ENCODE data around the gene THAP9.
"Not testable (repeated sequence)": the region's sequence is repeated elsewhere in the genome, so short reads cannot be mapped to it uniquely, and the experiment has no call there.

The THAP9 gene, protein sequence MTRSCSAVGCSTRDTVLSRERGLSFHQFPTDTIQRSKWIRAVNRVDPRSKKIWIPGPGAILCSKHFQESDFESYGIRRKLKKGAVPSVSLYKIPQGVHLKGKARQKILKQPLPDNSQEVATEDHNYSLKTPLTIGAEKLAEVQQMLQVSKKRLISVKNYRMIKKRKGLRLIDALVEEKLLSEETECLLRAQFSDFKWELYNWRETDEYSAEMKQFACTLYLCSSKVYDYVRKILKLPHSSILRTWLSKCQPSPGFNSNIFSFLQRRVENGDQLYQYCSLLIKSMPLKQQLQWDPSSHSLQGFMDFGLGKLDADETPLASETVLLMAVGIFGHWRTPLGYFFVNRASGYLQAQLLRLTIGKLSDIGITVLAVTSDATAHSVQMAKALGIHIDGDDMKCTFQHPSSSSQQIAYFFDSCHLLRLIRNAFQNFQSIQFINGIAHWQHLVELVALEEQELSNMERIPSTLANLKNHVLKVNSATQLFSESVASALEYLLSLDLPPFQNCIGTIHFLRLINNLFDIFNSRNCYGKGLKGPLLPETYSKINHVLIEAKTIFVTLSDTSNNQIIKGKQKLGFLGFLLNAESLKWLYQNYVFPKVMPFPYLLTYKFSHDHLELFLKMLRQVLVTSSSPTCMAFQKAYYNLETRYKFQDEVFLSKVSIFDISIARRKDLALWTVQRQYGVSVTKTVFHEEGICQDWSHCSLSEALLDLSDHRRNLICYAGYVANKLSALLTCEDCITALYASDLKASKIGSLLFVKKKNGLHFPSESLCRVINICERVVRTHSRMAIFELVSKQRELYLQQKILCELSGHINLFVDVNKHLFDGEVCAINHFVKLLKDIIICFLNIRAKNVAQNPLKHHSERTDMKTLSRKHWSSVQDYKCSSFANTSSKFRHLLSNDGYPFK
- total RNA-seq: 3.3 to 7.9 reads per million in 2 experiments

DNA sequence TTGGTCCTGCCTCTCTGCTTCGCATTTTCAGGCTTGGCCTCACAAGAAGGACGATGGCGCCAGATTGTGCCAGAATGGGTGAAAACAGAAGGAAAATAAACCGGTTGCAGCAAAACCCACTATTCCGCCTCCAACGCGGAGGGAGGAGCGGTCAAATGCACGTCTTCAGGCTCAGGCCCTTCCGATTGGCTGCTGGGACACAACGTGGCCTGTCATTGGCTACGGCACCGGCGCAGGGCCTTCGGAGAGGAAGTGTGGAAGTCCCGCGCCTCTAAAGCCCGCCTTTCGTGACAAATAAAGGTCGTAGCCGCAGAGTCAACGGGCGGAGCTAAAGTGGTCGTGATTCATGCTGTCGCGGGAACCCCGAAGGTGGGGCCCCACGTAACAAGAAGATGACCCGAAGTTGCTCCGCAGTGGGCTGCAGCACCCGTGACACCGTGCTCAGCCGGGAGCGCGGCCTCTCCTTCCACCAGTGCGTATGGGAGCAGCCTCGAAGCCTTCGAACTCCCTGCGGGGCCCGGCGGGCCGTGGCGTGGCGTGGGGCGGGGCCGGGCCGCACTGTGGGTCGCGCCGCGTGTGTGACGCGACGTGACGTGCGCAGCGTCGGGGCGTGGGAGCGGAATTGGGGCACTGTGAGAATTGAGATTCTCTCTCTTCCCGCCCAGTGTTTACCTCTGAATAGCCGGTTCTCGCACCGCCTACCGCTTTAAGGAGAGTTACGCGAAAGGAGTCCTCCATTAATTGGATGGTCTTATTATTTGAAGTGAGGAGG lies at the start of gene THAP9:
TSS of gene THAP9 (plus strand) at position 325 of the 772 bp plus-strand sequence. CDS start at position 393, 68 bp downstream.
- peak; percentile 98 for DNase-seq (ENCODE audit: low read depth)

- DNase-seq (ENCODE audit: low read depth): no peak
These were observed 49.2 kb upstream of the THAP9 start for GRCh38 chr4:82851318-82851717.

DNA sequence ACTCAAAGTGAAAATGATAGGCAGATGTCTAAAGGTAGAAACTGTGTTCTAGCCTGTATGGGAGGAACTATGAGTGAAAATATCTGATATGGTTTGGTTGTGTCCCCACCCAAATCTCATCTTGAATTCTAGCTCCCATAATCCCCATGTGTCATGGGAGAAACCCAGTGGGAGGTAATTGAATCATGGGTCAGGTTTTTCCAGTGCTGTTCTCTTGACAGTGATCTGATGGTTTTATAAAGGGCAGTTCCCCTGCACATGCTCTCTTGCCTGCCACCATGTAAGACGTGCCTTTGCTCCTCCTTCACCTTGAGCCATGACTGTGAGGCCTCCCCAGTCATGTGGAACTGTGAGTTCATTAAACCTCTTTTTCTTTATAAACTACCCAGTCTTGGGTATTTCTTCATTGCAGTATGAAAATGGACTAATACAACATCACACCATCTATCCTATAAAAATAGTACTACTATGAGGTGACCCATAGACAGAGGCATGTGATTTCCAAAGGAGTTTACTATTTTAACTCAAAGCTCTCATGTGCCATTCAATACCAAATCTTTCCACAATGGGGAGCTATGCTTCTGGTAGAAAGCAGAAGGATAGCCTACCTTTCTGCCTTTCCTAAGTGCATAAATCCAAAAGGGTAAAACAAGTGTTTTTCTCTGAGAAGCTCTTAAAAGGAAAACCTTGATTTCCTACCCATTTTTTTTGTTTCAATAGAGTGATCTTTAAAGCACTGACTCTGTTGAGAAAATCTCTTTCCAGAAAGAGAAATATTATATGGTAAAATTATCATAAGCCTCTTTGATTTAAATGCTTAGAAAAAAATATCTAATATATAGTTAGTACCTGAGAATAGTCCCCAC lies 48.4 kb upstream of the THAP9 start:
- no peak for DNase-seq (ENCODE audit: low read depth)

DNA sequence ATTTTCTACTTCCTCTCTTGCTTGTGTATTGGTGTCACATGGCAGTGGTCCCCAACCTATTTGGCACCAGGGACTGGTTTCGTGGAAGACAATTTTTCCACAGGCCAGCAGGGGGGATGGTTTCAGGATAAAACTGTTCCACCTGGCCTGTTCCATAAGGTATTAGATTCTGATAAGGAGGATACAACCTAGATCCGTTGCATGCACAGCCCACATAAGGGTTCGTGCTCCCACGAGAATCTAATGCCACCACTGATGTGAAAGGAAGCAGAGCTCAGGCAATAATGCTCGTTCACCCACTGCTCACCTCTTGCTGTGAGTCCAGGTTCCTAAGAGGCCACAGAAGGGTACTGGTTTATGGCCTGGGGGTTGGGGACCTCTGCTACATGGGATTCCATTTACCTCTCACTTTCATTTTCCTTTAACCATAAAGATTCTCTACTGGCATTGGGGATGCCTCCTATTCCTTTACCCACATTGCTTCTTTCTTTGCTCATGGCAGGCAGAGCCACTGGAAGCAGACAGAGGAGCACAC lies 47.7 kb upstream of the THAP9 start:
- no peak for DNase-seq (ENCODE audit: low read depth)

DNA sequence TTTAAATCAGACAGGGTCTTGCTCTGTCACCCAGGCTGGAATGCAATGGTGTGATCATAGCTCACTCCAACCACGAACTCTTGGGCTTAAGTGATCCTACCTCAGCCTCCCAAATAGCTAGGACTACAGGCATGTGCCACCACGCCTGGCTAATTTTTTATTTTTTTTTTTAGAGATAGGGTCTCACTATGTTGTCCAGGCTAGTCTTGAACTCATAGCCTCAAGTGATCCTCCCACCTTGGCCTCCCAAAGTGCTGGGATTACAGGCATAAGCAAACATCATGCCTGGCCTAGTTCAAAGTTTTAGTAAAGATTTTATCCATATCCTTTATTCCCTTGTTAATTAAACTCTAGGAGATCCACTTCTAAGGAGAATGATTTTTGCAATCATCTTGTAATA lies 40.0 kb upstream of the THAP9 start:
- not testable (repeated sequence) for DNase-seq (ENCODE audit: low read depth)

DNA sequence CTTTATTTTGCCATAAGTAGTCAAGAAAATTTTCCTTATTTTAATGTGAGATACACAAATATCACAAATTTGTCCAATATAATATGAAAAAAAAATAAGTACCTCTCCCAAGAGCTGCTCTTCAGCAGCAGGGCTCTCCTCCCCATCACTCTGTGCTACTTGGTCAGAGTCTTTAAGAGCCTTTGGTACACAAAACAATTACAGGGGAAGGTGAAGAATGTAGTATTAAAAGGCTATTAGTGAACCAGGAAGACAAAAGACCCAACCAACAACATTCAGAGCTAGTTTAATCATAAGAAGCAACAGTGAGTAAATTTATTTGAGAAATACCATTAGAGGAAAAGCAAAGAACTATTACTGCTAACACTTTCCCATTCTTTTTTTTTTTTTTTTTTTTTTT lies 39.0 kb upstream of the THAP9 start:
- no peak for DNase-seq (ENCODE audit: low read depth)

DNA sequence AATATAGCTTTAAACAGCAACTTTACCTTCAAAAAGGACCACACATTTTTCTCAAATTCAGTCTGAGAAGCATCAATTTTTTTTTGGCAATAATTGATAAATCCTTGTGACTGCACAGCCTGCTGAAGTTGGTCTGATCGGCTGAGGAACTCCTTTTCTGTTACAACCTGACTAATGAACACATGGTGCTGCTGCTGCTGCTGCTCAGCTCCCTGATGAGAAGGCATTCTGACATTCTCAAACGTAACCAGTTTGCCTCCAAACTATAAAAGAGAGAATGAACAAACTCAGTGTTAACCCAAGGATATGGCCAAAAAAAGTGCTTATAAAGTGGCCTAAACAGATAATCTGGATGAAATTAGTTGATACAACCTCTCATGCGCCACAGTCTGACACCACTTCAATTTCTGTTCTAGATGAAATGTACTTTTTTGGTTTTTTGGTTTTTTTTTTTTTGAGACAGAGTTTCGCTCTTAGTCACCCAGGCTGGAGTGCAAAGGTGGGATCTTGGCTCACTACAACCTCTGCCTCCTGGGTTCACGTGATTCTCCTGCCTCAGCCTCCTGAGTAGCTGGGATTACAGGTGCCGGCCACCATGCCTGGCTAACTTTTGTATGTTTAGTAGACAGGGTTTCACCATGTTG lies 36.1 kb upstream of the THAP9 start:
- no peak for DNase-seq (ENCODE audit: low read depth)

GRCh38 chr4:82865592-82865991 lies 34.9 kb upstream of the THAP9 start:
- DNase-seq (ENCODE audit: low read depth): no peak

GRCh38 chr4:82866033-82866432 lies 34.5 kb upstream of the THAP9 start:
- not testable (repeated sequence) for DNase-seq (ENCODE audit: low read depth)

DNA sequence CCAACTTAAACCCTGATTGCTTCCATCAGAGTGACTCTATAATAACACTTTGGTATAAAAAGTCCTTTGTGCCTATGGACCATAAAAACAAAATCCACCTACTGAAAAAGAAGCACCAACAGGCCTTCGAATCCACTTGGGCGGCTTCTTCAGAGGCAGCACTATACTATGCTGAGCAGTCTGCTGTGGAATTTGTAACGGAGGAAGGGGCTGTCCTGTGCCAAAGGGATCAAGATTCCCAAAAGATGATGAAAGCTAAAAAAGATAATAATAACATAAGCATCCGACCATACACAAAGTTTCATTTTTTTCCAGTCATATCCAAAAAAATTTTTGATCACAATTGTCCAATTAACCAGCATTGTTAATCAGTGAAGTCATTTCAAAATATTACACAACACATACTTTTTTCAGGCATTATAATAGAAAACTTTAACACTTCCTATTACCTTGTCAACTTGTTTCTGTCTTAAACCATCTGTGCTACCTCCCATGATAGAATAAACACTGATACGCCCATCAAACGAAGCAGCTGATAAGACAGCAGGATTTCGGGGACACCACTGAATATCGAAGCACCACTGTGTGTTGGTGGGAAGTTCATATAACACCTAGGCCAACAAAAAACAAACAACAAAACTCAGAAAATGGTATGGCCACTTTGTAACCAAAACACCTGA lies 33.7 kb upstream of the THAP9 start:
- no peak for DNase-seq (ENCODE audit: low read depth)

- no peak for DNase-seq (ENCODE audit: low read depth)
These were observed 32.0 kb upstream of the THAP9 start for GRCh38 chr4:82868572-82868971.

DNA sequence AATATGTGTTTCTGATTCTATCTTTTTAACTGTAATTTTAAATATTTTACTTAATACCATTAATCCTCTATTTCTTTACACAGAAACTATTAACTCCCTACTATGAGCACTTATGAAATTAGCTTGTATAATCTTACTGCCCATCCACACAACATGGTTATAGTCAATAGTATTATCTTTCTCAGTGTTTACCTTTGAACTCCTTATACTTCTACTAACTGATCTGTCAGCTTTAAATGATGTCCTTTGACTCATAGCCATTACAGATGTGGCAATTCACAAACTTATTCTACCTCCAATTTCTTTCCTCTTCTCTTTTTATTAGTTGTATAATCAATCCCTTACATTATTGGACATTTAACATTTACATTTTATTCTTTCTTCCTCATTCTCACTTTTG lies 15.1 kb upstream of the THAP9 start:
- DNase-seq (ENCODE audit: low read depth): no peak

GRCh38 chr4:82886147-82886942 lies 14.2 kb upstream of the THAP9 start:
- DNase-seq (ENCODE audit: low read depth): no peak

DNA sequence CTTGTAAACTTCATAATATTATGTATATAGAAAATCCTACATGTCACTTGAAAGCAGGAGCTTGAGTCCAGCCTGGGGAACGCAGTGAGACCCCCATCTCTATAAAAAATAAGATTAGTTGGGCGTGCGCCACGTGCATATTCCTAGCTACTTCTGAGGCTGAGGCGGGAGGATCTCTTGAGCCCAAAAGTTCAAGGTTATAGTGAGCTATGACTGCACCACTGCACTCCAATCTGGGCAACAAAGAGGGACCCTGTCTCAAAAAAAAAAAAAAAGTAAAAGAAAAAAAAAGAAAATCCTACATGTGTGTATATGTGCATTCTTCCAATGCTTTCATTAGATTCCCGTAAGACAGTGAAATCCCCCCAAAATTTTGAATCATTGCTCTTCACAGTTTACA lies 11.2 kb upstream of the THAP9 start:
- DNase-seq (ENCODE audit: low read depth): no peak

GRCh38 chr4:82890528-82890900 lies 10.0 kb upstream of the THAP9 start:
- DNase-seq (ENCODE audit: low read depth): no peak

DNA sequence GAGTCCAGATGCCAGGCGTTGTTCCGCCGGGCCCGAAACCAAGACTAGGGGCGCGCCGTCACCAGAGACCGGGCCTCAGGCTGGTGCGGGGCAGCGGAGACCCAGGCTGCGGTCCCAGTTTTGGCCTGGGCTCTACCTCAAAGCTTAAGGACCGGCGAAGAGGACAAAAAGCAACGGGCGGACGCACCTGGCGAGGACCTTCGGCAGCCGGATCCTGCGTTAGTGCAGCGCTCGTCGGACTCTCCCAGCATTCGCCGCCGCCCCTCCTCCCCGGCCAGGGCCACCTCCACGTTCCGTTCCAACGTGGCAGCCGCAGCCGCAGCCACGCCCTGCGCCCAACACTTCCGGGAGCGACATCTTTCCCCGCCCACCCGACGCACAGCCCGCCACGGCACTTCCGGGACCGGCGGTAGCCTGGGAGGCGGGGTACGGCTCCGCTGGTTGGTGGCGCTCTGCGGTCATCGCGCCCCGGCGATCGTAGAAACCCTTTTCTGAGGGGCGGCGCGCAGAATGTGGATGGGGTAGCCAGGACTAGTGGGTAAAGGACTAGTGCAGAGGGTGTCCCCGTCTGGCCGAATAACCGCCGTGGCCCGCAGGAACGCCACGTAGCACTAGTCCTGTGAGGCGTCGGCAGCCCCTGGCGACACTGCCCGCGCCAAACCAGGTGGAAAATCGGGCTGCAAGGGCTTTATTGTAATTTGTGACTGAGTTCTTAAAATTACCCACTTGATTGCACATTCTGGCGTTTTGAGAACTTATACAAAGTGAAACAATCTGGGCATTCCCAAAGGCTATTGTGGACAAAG lies 9.4 kb upstream of the THAP9 start, which contains the start of gene SEC31A:
TSS of gene SEC31A (minus strand) at position 253 of the 806 bp plus-strand sequence. CDS start 9,217 bp downstream, outside the sequence.
- peak; percentile 94 for DNase-seq (ENCODE audit: low read depth)

- DNase-seq (ENCODE audit: low read depth): no peak
These were observed 8.6 kb upstream of the THAP9 start for GRCh38 chr4:82891707-82892466.
